Activated CD8-positive, alpha-beta T cell treated with anti-CD3 and anti-CD28 coated beads, Interleukin-2, amount 10 ng/mL, durations not matched to agents 7 days and 5 days (primary cell): ENCODE measurements around the gene CSF1R. TPM values are rescaled to one million over a fixed set of nuclear protein-coding genes. Genes with fewer than 3 reads are reported as not detected.

ENCODE experiments used
- ATAC-seq: fragments of 150-1000 bp; cut with Tn5 transposase; one replicate; pipeline ENCODE4 v1.10.0; 2021; ENCODE audit warnings: moderate library complexity
- CTCF ChIA-PET: fragments of 350-600 bp; sonication (Branson Sonifier 250); formaldehyde crosslinking; loops from one replicate; lab custom pipeline; 2021; ENCODE audit warnings: antibody characterized with exemption; lab: Charles Lee
- POLR2A ChIA-PET: fragments of 350-600 bp; sonication (Branson Sonifier 250); formaldehyde crosslinking; loops from one replicate; lab custom pipeline; 2021; ENCODE audit warnings: antibody characterized with exemption; lab: Charles Lee
- DNase-seq: peaks from one replicate; pipeline ENCODE4 v3.0.0-alpha.2; 2020
- H3K27ac Mint-ChIP-seq: one replicate; pipeline ENCODE4 v1.8.0; 2021; ENCODE audit warnings: mild to moderate bottlenecking, mixed read lengths
- H3K27me3 Mint-ChIP-seq: one replicate; pipeline ENCODE4 v1.8.0; 2021; ENCODE audit warnings: low read depth, mixed read lengths
- H3K36me3 Mint-ChIP-seq: one replicate; pipeline ENCODE4 v1.8.0; 2021; ENCODE audit warnings: low read depth, mixed read lengths
- H3K4me1 Mint-ChIP-seq: one replicate; pipeline ENCODE4 v1.8.0; 2021; ENCODE audit warnings: low read depth, mixed read lengths
- H3K4me3 Mint-ChIP-seq: one replicate; pipeline ENCODE4 v1.8.0; 2021; ENCODE audit warnings: mild to moderate bottlenecking, mixed read lengths
- H3K9me3 Mint-ChIP-seq: one replicate; pipeline ENCODE4 v1.8.0; 2022; ENCODE audit warnings: mixed read lengths; ENCODE audit not compliant: insufficient read depth
- total RNA-seq, 2 experiments: library from RNA; stranded (reverse); gene quantifications; one replicate each; pipeline ENCODE4 v1.2.3, GENCODE V29; 2021

CSF1R gene
- total RNA-seq, 2 experiments from 2014 or later = not detected

DNA sequence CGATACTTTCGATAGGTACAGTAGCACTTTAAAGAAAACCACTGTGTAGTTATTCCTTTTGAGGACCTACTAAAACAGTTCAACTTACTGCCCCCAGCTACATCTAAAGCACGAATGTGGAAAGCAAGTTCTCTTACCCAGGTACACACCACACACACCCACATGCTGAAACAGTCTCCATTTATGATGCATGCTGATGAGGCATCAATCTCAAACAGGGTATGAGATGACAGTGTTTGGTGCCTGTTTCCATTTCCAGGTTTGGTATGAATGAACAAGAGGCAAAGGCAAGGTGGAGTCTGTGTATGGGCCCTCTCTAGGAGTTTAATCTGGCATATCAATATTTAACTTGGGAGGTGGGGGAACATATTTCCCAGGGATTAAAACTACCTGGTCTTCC, 71.9 kb downstream of the CSF1R start:
- no peak for DNase-seq
- ChIA-PET CTCF (interaction anchor here (0.9 kb wide), 1 partner anchor 8 kb away, joined by 3 read pairs; no protein-coding TSS in a partner anchor), POLR2A (no interaction called here)
- no peak for ATAC-seq
- peaks cover 2% of the 10 kb centered on the region for H3K4me1 Mint-ChIP-seq
- H3K9me3 Mint-ChIP-seq = peaks cover 12% of the 10 kb centered on the region
- no peak overlapping the region for H3K4me3 Mint-ChIP-seq
- no peak overlapping the region for H3K27ac Mint-ChIP-seq
- peaks cover 83% of the 10 kb centered on the region for H3K36me3 Mint-ChIP-seq
- H3K27me3 Mint-ChIP-seq = no peaks in the 10 kb centered on the region

DNA sequence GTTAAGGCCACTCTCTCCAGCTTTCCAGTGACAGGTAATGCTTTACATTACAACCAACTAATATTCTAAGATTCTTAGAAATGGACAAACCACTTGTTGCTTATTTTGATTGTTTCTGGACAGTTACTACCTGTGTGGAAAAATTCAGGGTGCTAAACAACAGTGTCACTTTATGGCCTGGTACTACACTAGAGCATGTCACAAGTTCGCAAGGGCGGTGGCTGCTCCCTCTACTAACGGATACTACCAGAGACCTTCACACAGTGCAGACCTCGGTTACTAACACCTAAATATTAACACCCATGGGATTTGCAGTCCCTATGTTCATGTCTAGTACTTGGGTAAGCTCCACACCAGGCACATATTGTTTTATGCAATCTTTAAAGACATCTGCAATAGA, 72.4 kb downstream of the CSF1R start:
- Mint-ChIP-seq H3K36me3 (peaks cover 78% of the 10 kb centered on the region), H3K27me3 (no peaks in the 10 kb centered on the region), H3K4me1 (no peaks in the 10 kb centered on the region), H3K4me3 (no peak overlapping the region), H3K9me3 (peaks cover 12% of the 10 kb centered on the region), H3K27ac (no peak overlapping the region)
- ATAC-seq (no peak), DNase-seq (no peak)
- POLR2A ChIA-PET = no interaction called here
- CTCF ChIA-PET = no interaction called here

DNA sequence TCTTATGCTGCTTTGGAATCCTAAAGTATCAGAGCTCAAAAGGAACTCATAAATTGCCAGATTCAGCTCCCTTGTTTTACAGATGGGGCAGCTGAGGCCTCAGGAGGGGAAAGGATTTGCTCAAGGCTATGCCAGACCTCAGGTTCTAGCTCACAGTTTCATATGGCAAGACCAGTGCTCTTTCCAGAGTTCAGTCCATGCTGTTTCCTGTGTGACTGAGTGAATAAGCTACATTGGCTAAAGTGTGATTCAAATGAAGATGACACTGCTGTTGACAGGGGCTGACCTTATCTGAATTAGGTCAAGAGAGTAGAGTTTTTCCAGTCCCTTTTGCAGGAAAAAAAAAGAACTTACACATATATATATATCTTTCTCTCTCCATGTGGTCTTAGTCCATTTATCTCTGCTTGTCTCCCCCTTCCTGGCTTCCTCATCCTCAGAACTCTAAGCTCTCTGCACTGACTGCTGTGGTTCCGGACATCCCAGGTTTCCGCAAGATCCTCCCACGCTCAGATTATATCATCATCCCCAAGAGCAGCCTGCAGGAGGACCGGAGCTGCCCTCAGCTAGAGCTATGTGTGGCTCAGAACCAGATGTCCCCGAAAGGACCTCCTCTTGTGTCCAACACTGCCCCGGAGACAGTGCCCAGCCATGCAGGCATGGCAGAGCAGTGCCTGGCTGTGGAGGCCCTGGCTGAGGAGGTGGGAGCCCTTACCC, 76.5 kb downstream of the CSF1R start:
- ChIA-PET POLR2A (interaction anchor here (0.7 kb wide), 1 partner anchor 17 kb away, joined by 3 read pairs; no protein-coding TSS in a partner anchor), CTCF (interaction anchor here (1.1 to 2.5 kb wide), 2 partner anchors 9 to 19 kb away, joined by 3 to 8 read pairs; no protein-coding TSS in a partner anchor)
- Mint-ChIP-seq H3K27ac (no peak overlapping the region), H3K27me3 (no peaks in the 10 kb centered on the region), H3K4me3 (no peak overlapping the region), H3K4me1 (peaks cover 1% of the 10 kb centered on the region), H3K9me3 (no peaks in the 10 kb centered on the region), H3K36me3 (peaks cover 73% of the 10 kb centered on the region)
- no peak for DNase-seq
- ATAC-seq = peak; percentile 33

GRCh38 chr5:150007050-150007449, 79.3 kb downstream of the CSF1R start:
- ATAC-seq (no peak), DNase-seq (no peak)
- H3K27me3 Mint-ChIP-seq = no peaks in the 10 kb centered on the region
- peaks cover 62% of the 10 kb centered on the region for H3K36me3 Mint-ChIP-seq
- H3K27ac Mint-ChIP-seq = no peak overlapping the region
- H3K4me1 Mint-ChIP-seq = peaks cover 24% of the 10 kb centered on the region
- POLR2A ChIA-PET = no interaction called here
- H3K4me3 Mint-ChIP-seq = no peak overlapping the region
- CTCF ChIA-PET = interaction anchor here (0.7 to 2.4 kb wide), 6 partner anchors 8 to 344 kb away, joined by 3 to 8 read pairs (median 4); no protein-coding TSS in a partner anchor
- no peaks in the 10 kb centered on the region for H3K9me3 Mint-ChIP-seq

- H3K27me3 Mint-ChIP-seq = no peaks in the 10 kb centered on the region
- peaks cover 28% of the 10 kb centered on the region for H3K4me1 Mint-ChIP-seq
- CTCF ChIA-PET = interaction anchor here (1.3 to 2.4 kb wide), 5 partner anchors 16 to 345 kb away, joined by 3 to 8 read pairs (median 5); no protein-coding TSS in a partner anchor
- no peak for DNase-seq
- no peaks in the 10 kb centered on the region for H3K9me3 Mint-ChIP-seq
- no peak overlapping the region for H3K27ac Mint-ChIP-seq
- ATAC-seq = no peak
- POLR2A ChIA-PET = no interaction called here
- no peak overlapping the region for H3K4me3 Mint-ChIP-seq
- H3K36me3 Mint-ChIP-seq = peaks cover 63% of the 10 kb centered on the region
Measured at GRCh38 chr5:150006318-150006717, 80.0 kb downstream of the CSF1R start.

Other genes starting within 250 kb of the CSF1R start
- gene PDE6A, start 141.8 kb downstream of the CSF1R start, total RNA-seq = not detected
- gene SLC26A2, start 125.8 kb downstream of the CSF1R start, total RNA-seq = 1 to 10 TPM; 7.6 to 8.0 TPM
- 1 to 10 TPM; 1.1 to 1.4 TPM for gene TIGD6, start 85.9 kb downstream of the CSF1R start, total RNA-seq
- 10 to 100 TPM; 36.5 to 37.5 TPM for gene HMGXB3, start 85.8 kb downstream of the CSF1R start, total RNA-seq
- 10 to 100 TPM; 47.0 to 49.0 TPM for gene PDGFRB, start 69.3 kb upstream of the CSF1R start, total RNA-seq
- not detected for gene CDX1, start 80.2 kb upstream of the CSF1R start, total RNA-seq
- gene SLC6A7, start 103.5 kb upstream of the CSF1R start, total RNA-seq = not detected
- not detected for gene CAMK2A, start 203.2 kb upstream of the CSF1R start, total RNA-seq
- gene ARSI, start 216.4 kb upstream of the CSF1R start, total RNA-seq = not detected